WTC11 (cell line): ENCODE data around the gene SLC12A8.
"Not testable (repeated sequence)": the region's sequence is repeated elsewhere in the genome, so short reads cannot be mapped to it uniquely, and the experiment has no call there.

Experiments used
- ATF1 ChIP-seq: sonication (generic); formaldehyde crosslinking; IDR thresholded peaks from 2 replicates; pipeline ENCODE4 v1.8.1; 2023; ENCODE audit warnings: mild to moderate bottlenecking, moderate library complexity, missing genetic modification reagents
- CREM ChIP-seq: sonication (generic); formaldehyde crosslinking; IDR thresholded peaks from 2 replicates; pipeline ENCODE4 v1.8.1; 2022; ENCODE audit warnings: mild to moderate bottlenecking, missing genetic modification reagents, moderate library complexity
- CTCF ChIP-seq: fragments of 200-600 bp; IDR thresholded peaks from 2 replicates; pipeline ENCODE4 v1.8.0; 2022; ENCODE audit warnings: antibody characterized with exemption
- E2F4 ChIP-seq: sonication (generic); formaldehyde crosslinking; IDR thresholded peaks from 2 replicates; pipeline ENCODE4 v1.8.1; 2022; ENCODE audit warnings: low read depth, mild to moderate bottlenecking, moderate library complexity, missing genetic modification reagents, borderline replicate concordance
- ERG ChIP-seq: fragments of 250-450 bp; sonication (Bioruptor Pico); IDR thresholded peaks from 2 replicates; pipeline ENCODE4 v1.8.0; 2021; ENCODE audit warnings: mild to moderate bottlenecking
- IRF2 ChIP-seq: sonication (generic); formaldehyde crosslinking; IDR thresholded peaks from 2 replicates; pipeline ENCODE4 v1.8.0; 2022; ENCODE audit warnings: low read depth, missing genetic modification reagents, borderline replicate concordance
- PRDM15 ChIP-seq: sonication (generic); formaldehyde crosslinking; IDR thresholded peaks from 2 replicates; pipeline ENCODE4 v1.8.0; 2022; ENCODE audit warnings: missing genetic modification reagents
- TEAD4 ChIP-seq: sonication (generic); formaldehyde crosslinking; IDR thresholded peaks from 2 replicates; pipeline ENCODE4 v1.8.0; 2022; ENCODE audit warnings: mild to moderate bottlenecking, missing genetic modification reagents
- ZBTB43 ChIP-seq: sonication (generic); formaldehyde crosslinking; IDR thresholded peaks from 2 replicates; pipeline ENCODE4 v1.8.1; 2023; ENCODE audit warnings: mild to moderate bottlenecking, missing genetic modification reagents
- ZNF138 ChIP-seq: sonication (generic); formaldehyde crosslinking; conservative IDR thresholded peaks from 2 replicates; pipeline ENCODE4 v1.8.1; 2022; ENCODE audit warnings: mild to moderate bottlenecking, moderate library complexity, missing genetic modification reagents
- ZNF232 ChIP-seq: sonication (generic); formaldehyde crosslinking; IDR thresholded peaks from 2 replicates; pipeline ENCODE4 v1.8.0; 2022; ENCODE audit warnings: mild to moderate bottlenecking, missing genetic modification reagents
- ZNF423 ChIP-seq: fragments of 250-450 bp; sonication (Bioruptor Pico); IDR thresholded peaks from 2 replicates; pipeline ENCODE4 v2.1.2; 2022; ENCODE audit warnings: mild to moderate bottlenecking, moderate library complexity

GRCh38 chr3:125082339-125082738, 130.2 kb downstream of the SLC12A8 start:
- TF ChIP-seq ZNF138 (CRISPR knock-in tag); CTCF; ZNF423 (CRISPR knock-in tag); ATF1 (CRISPR knock-in tag); ZNF232 (CRISPR knock-in tag); CREM (CRISPR knock-in tag); ZBTB43; TEAD4; E2F4; PRDM15 (CRISPR knock-in tag); IRF2 (CRISPR knock-in tag); ERG (CRISPR knock-in tag): not testable (repeated sequence)
